ENCODE measurements around the gene WNT7B. TPM values are rescaled to one million over a fixed set of nuclear protein-coding genes. Genes with fewer than 3 reads are reported as not detected.

The WNT7B gene
- total and polyA plus RNA-seq, 2 donors (not counting 1 experiment from before 2014, with no cell fraction given) = 0.22 to 0.67 TPM

GRCh38 chr22:45916515-45916914 is 60.4 kb downstream of the WNT7B start:
- intact Hi-C loops (cut with micrococcal nuclease) = no loop called here
- Histone ChIP-seq H3K4me3 (ENCODE audit: control extremely low read depth in 1 of 5, extremely low read depth in 1 of 5, insufficient read depth in 1 of 5, low read depth in 2 of 5, low read length in 4 of 5) (no peak overlapping the region), H3K36me3 (replicated peaks in 1 of 2; ENCODE audit: control extremely low read depth in 1 of 2, control insufficient read depth in 1 of 2, extremely low read depth in 1 of 2, insufficient read depth in 2 of 2, low read length in 1 of 2) (no peaks in the 10 kb centered on the region), H2AFZ (ENCODE audit: insufficient read depth, low read depth, low read length, poor library complexity, severe bottlenecking) (no peak overlapping the region), H3K27ac (ENCODE audit: low read length in 2 of 2) (no peak overlapping the region), H4K20me1 (ENCODE audit: control insufficient read depth, insufficient read depth, low read length, poor library complexity, severe bottlenecking) (no peaks in the 10 kb centered on the region), H3K9ac (ENCODE audit: low read length) (no peak overlapping the region), H3K79me2 (ENCODE audit: control insufficient read depth, insufficient read depth, low read length) (no peaks in the 10 kb centered on the region), H3K27me3 (replicated peaks in 1 of 4; ENCODE audit: control extremely low read depth in 1 of 4, control insufficient read depth in 3 of 4, insufficient read depth in 4 of 4, low read length in 3 of 4) (peaks cover 0 to 4% (median 0%) of the 10 kb centered on the region in 4 experiments), H3K4me2 (replicated peaks; ENCODE audit: low read depth, low read length, poor library complexity, severe bottlenecking) (no peak overlapping the region), H3K4me1 (ENCODE audit: control insufficient read depth in 2 of 2, insufficient read depth in 2 of 2, low read length in 2 of 2) (no peaks in the 10 kb centered on the region), H3K9me3 (ENCODE audit: control extremely low read depth in 1 of 3, control insufficient read depth in 2 of 3, insufficient read depth in 1 of 3, low read length in 2 of 3) (peaks cover 0 to 14% (median 0%) of the 10 kb centered on the region in 3 donors)
- DNase-seq (no peak), ATAC-seq (ENCODE audit: low read depth) (no peak)
- POLR2A ChIA-PET = no interaction called here
- TF ChIP-seq CTCF (IDR thresholded peaks at IDR 0.05) (no peak), EZH2 (IDR thresholded peaks at IDR 0.05; ENCODE audit: borderline replicate concordance, insufficient read depth, low read depth, low read length, poor library complexity, severe bottlenecking) (no peak)
- H3K4me1 Mint-ChIP-seq = peaks cover 2% of the 10 kb centered on the region
- no peaks in the 10 kb centered on the region for H3K9me3 Mint-ChIP-seq (ENCODE audit: insufficient read depth)
- 94% methylated on average over 7 of the region's 7 CpGs for WGBS (ENCODE audit: insufficient coverage)
- no peak overlapping the region for H3K4me3 Mint-ChIP-seq
- H3K27ac Mint-ChIP-seq = no peak overlapping the region
- CTCF ChIA-PET = no interaction called here
- peaks cover 12% of the 10 kb centered on the region for H3K27me3 Mint-ChIP-seq

GRCh38 chr22:45915841-45916240 is 61.1 kb downstream of the WNT7B start:
- 78% methylated on average over 9 of the region's 16 CpGs for WGBS (ENCODE audit: insufficient coverage)
- intact Hi-C loops (cut with micrococcal nuclease) = no loop called here
- H2AFZ ChIP-seq (ENCODE audit: insufficient read depth, low read depth, low read length, poor library complexity, severe bottlenecking) = no peak overlapping the region
- POLR2A ChIA-PET = no interaction called here
- H3K27me3 ChIP-seq (replicated peaks in 1 of 4; ENCODE audit: control extremely low read depth in 1 of 4, control insufficient read depth in 3 of 4, insufficient read depth in 4 of 4, low read length in 3 of 4) = peaks cover 0 to 4% (median 0%) of the 10 kb centered on the region in 4 experiments
- CTCF ChIA-PET = no interaction called here
- ATAC-seq (ENCODE audit: low read depth) = no peak
- H3K27ac ChIP-seq (ENCODE audit: low read length in 2 of 2) = no peak overlapping the region
- Mint-ChIP-seq H3K4me3 (no peak overlapping the region), H3K27ac (no peak overlapping the region), H3K4me1 (peaks cover 2% of the 10 kb centered on the region), H3K27me3 (peaks cover 12% of the 10 kb centered on the region), H3K9me3 (ENCODE audit: insufficient read depth) (no peaks in the 10 kb centered on the region)
- H3K9ac ChIP-seq (ENCODE audit: low read length) = no peak overlapping the region
- no peaks in the 10 kb centered on the region for H3K36me3 ChIP-seq (replicated peaks in 1 of 2; ENCODE audit: control extremely low read depth in 1 of 2, control insufficient read depth in 1 of 2, extremely low read depth in 1 of 2, insufficient read depth in 2 of 2, low read length in 1 of 2)
- H3K4me2 ChIP-seq (replicated peaks; ENCODE audit: low read depth, low read length, poor library complexity, severe bottlenecking) = no peak overlapping the region
- no peaks in the 10 kb centered on the region for H4K20me1 ChIP-seq (ENCODE audit: control insufficient read depth, insufficient read depth, low read length, poor library complexity, severe bottlenecking)
- peaks cover 0 to 14% (median 0%) of the 10 kb centered on the region in 3 donors for H3K9me3 ChIP-seq (ENCODE audit: control extremely low read depth in 1 of 3, control insufficient read depth in 2 of 3, insufficient read depth in 1 of 3, low read length in 2 of 3)
- TF ChIP-seq CTCF (IDR thresholded peaks at IDR 0.05) (no peak), EZH2 (IDR thresholded peaks at IDR 0.05; ENCODE audit: borderline replicate concordance, insufficient read depth, low read depth, low read length, poor library complexity, severe bottlenecking) (no peak)
- DNase-seq = no peak
- no peaks in the 10 kb centered on the region for H3K79me2 ChIP-seq (ENCODE audit: control insufficient read depth, insufficient read depth, low read length)
- no peak overlapping the region for H3K4me3 ChIP-seq (ENCODE audit: control extremely low read depth in 1 of 5, extremely low read depth in 1 of 5, insufficient read depth in 1 of 5, low read depth in 2 of 5, low read length in 4 of 5)
- H3K4me1 ChIP-seq (ENCODE audit: control insufficient read depth in 2 of 2, insufficient read depth in 2 of 2, low read length in 2 of 2) = no peaks in the 10 kb centered on the region

All from B cell (primary cell).